Kidney epithelial cell (primary cell): ENCODE measurements around the gene EIF1AY. TPM values are rescaled to one million over a fixed set of nuclear protein-coding genes. Genes with fewer than 3 reads are reported as not detected.

Source experiments
- DNase-seq: peaks from one replicate; pipeline ENCODE4 v3.0.0-alpha.2; 2010; ENCODE audit warnings: low read depth
- H3K27me3 ChIP-seq: 2 replicates; pipeline ENCODE4 v1.6.0; 2011; ENCODE audit warnings: low read length; ENCODE audit not compliant: control insufficient read depth, insufficient read depth
- H3K36me3 ChIP-seq: 2 replicates; pipeline ENCODE4 v1.5.1; 2011; ENCODE audit warnings: low read length; ENCODE audit not compliant: control insufficient read depth, insufficient read depth
- H3K4me3 ChIP-seq: 2 replicates; pipeline ENCODE4 v1.5.1; 2011; ENCODE audit warnings: low read depth, mild to moderate bottlenecking, control low read depth, low read length
- CTCF ChIP-seq: IDR thresholded peaks from 2 replicates; pipeline ENCODE4 v1.5.1; 2011; ENCODE audit warnings: mild to moderate bottlenecking, moderate library complexity, low read length, control low read depth, inconsistent platforms; ENCODE audit not compliant: insufficient read depth, poor library complexity, severe bottlenecking
- total RNA-seq: library from RNA; depleted of rRNA; stranded (reverse); fragments of >200 nt; gene quantifications from 2 replicates; pipeline ENCODE4 v1.2.3, GENCODE V29; 2015

Gene EIF1AY, protein sequence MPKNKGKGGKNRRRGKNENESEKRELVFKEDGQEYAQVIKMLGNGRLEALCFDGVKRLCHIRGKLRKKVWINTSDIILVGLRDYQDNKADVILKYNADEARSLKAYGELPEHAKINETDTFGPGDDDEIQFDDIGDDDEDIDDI
- 17.9 and 19.0 TPM in 2 replicates for total RNA-seq

DNA sequence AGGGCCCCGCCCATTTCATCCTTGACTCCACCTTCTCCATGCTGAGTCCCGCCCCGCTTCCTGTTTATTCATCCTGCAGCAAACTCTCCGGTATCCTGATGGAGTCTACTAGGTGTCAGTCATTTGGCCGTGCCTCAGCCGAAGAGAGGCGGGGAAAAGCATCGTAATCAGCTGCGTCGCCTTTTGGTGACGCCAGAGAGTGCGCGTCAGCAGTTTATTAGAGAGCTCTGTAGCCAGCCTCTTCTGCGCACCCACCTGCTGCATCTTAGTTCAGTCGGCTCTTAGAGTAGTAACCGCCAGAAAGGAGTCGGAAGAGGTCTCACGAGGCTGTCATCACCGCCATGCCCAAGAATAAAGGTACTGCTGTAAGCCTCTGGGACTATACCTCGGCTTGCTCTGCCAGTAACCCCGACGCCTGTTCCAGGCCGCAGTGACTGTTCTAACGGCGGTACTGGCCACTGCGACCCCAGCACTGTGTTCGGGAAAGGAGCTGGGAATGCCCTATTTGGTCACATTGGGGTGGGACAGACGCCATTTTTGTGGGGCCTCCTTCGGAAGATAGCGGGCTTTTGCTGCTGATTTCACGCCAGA is at the start of gene EIF1AY:
Gene EIF1AY, plus strand, starts transcription at position 246 of the 591 bp plus-strand sequence. Its CDS starts 96 bp downstream, at position 342.
- no peak for DNase-seq
- TF ChIP-seq CTCF: no peak
- Histone ChIP-seq H3K27me3 (no peaks in the 10 kb centered on the region), H3K4me3 (no peak within 1 kb of the TSS), H3K36me3 (no peaks in the 10 kb centered on the region)

GRCh38 chrY:20528435-20528834 is 47.1 kb upstream of the EIF1AY start:
- H3K4me3 ChIP-seq: no peak overlapping the region
- H3K27me3 ChIP-seq: no peaks in the 10 kb centered on the region
- DNase-seq: no peak
- TF ChIP-seq CTCF: no peak
- H3K36me3 ChIP-seq: no peaks in the 10 kb centered on the region

DNA sequence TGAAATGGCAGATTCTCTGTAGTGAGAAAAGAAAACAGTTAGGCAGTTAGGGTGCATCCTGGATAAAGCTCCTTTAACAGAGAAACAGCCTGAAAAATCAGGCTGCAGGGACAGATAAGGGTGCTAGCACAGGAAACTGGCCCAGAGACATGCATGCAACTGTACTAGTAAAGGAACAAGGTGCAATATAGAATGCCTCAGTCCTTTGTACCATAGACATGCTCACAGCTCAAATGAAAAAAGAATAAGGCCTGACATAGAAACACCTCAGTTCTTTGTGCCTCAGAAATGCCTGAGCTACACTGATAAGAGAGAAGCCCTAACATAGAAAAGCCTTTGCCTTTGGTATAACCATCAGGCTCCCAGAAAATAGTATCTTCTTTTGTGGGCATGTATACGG is 37.4 kb upstream of the EIF1AY start:
- no peak overlapping the region for H3K4me3 ChIP-seq
- no peak for TF ChIP-seq CTCF
- no peak for DNase-seq
- H3K27me3 ChIP-seq: no peaks in the 10 kb centered on the region
- H3K36me3 ChIP-seq: no peaks in the 10 kb centered on the region

DNA sequence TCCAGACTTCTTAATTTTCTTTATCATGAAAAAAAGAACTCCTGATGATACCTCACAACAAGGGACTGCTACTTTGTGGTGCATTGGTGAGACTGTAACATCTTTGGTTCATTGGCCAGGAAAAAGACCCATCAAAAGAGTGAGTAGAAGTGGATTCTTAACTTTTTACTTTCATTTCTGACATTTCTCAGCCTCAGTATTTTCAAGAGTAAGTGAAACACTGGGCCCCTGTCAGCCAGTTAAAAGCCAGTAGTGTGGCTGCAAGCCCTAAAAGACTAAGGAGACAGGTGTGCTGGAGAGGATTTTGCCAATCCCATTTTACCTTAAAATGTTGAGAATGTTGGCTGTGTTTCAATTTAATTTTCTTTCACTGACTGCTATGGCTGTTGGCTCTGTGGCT is 36.6 kb upstream of the EIF1AY start:
- Histone ChIP-seq H3K4me3 (no peak overlapping the region), H3K36me3 (no peaks in the 10 kb centered on the region), H3K27me3 (no peaks in the 10 kb centered on the region)
- DNase-seq: no peak
- no peak for TF ChIP-seq CTCF

DNA sequence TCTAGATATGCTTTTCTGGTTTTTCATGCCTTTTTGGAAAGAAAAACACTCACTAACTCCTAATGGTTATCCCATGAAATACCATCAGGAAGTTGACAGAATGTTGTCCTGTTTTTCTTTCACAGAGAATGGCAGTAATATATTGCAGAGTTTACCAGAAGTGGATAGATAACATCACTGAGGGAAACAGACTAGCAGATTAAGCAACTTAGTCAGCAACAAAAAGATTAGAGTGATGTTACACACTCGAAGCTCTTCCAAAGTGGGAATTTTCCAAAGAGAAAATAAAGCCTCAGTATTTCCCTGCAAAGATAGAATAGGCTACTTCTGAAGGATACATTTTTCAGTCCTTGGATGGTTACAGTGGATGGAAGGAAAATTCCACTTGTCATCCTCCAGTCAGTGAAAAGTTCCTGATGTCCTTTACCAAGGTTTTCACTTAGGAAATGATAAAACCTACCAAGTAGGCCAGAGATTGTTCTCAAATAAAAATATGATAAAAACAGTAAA is 31.1 kb upstream of the EIF1AY start:
- H3K27me3 ChIP-seq: no peaks in the 10 kb centered on the region
- no peaks in the 10 kb centered on the region for H3K36me3 ChIP-seq
- H3K4me3 ChIP-seq: no peak overlapping the region
- no peak for TF ChIP-seq CTCF
- DNase-seq: no peak

- TF ChIP-seq CTCF: no peak
- no peak overlapping the region for H3K4me3 ChIP-seq
- no peaks in the 10 kb centered on the region for H3K27me3 ChIP-seq
- no peaks in the 10 kb centered on the region for H3K36me3 ChIP-seq
- DNase-seq: no peak
These were observed 29.5 kb upstream of the EIF1AY start for GRCh38 chrY:20546071-20546470.
